Measurements from ENCODE around the gene SCYGR1. TPM values are rescaled to one million over a fixed set of nuclear protein-coding genes. Genes with fewer than 3 reads are reported as not detected.

The SCYGR1 gene
- total RNA-seq, 4 donors from 2014 or later: not detected

DNA sequence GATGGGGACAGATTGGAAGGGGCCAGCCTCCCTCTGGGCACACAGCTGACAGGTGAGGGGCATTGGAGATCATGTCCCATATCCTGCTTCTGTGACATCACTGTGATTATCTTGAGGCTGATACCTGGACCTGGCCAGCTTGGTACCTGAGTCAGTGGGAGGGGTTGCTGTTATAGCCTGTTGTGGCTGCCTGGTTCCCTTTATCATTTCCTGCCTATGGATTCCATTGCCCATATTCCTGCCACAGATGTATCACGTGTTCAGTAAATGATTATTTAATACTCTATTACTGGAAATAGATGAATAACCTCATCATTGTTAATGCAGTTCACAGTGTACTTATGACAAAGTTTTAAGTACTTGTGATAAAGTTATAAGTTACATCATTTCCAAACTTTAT, 7.8 kb upstream of the SCYGR1 start:
- intact Hi-C loops (cut with DNase I): no loop called here
- Histone ChIP-seq H3K27me3 (no peaks in the 10 kb centered on the region), H3K27ac (replicated peaks in 1 of 4) (no peak overlapping the region), H3K4me1 (no peaks in the 10 kb centered on the region), H3K36me3 (no peaks in the 10 kb centered on the region), H3K4me3 (no peak overlapping the region), H3K9me3 (no peaks in the 10 kb centered on the region)
- no peak for DNase-seq (ENCODE audit: extremely low spot score)
- no peak for TF ChIP-seq EP300 (IDR thresholded peaks at IDR 0.05)
- no peak for TF ChIP-seq POLR2A (IDR thresholded peaks at IDR 0.05; ENCODE audit: low read depth)
- TF ChIP-seq POLR2AphosphoS5 (IDR thresholded peaks at IDR 0.05): no peak
- TF ChIP-seq, protein P1, sequence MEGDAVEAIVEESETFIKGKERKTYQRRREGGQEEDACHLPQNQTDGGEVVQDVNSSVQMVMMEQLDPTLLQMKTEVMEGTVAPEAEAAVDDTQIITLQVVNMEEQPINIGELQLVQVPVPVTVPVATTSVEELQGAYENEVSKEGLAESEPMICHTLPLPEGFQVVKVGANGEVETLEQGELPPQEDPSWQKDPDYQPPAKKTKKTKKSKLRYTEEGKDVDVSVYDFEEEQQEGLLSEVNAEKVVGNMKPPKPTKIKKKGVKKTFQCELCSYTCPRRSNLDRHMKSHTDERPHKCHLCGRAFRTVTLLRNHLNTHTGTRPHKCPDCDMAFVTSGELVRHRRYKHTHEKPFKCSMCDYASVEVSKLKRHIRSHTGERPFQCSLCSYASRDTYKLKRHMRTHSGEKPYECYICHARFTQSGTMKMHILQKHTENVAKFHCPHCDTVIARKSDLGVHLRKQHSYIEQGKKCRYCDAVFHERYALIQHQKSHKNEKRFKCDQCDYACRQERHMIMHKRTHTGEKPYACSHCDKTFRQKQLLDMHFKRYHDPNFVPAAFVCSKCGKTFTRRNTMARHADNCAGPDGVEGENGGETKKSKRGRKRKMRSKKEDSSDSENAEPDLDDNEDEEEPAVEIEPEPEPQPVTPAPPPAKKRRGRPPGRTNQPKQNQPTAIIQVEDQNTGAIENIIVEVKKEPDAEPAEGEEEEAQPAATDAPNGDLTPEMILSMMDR (IDR thresholded peaks at IDR 0.05): no peak
- 57% methylated on average over 1 of the region's 1 CpG for WGBS

DNA sequence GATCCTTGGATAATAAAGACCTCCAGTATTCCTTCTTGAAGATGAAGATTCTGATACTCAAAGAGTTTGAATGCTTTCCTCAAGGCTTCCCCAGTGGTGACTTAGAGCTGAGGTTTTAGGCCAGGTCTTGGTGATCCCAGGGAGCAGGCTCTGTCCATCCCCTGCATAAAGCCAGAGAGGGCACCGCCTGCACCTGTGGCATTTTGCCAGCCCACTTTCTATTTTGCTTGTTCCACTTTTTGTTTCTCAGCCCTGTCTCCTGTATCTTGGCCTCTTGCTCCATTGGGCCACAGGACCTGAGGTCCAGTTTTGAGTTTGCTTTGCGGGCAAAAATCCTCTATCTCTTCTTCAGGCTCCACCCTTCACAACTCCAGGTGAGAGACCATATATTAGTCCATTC, 6.7 kb upstream of the SCYGR1 start:
- intact Hi-C loops (cut with DNase I): no loop called here
- DNase-seq (ENCODE audit: extremely low spot score): no peak
- Histone ChIP-seq H3K4me1 (no peaks in the 10 kb centered on the region), H3K27me3 (no peaks in the 10 kb centered on the region), H3K36me3 (no peaks in the 10 kb centered on the region), H3K9me3 (no peaks in the 10 kb centered on the region), H3K4me3 (no peak overlapping the region), H3K27ac (replicated peaks in 1 of 4) (no peak overlapping the region)
- 100% methylated on average over 2 of the region's 2 CpGs for WGBS
- TF ChIP-seq POLR2A (IDR thresholded peaks at IDR 0.05; ENCODE audit: low read depth): no peak
- TF ChIP-seq, protein P1 (IDR thresholded peaks at IDR 0.05): no peak
- TF ChIP-seq POLR2AphosphoS5 (IDR thresholded peaks at IDR 0.05): no peak

DNA sequence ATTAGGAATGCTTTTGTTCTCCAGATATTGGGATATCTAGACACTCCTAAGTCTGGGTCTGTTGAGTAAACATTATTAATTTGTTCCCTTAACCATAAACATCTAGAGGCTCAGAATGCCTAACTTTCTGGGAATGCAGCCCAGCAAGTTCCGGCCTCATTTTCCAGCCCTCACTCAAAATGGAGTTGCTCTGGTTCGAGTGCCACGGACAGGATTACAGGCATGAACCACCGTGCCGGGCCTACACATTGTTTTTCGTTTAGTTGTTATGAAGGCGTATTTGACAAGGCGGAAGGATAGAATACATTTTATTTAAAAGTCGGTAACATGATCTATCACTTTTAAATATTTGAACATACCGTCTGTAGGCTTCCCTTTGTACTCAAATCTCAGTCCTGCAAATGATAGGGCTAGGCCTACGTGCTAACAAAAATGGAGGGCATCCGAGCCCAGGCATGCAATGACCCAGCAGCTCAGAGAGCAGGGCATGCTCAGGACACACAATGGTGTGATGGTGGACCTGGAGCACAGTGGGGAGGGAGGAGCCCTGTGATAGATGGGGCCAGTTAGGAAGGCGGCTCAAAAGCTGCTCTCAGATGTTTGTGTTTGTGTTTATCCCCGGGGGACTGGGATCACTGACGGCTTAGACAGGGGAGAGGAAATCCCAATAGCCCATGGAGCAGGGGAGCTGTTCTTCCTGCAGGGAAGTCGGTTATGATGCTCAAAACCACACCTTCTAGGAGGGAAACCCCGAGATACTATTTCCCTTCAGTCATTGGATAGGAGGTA, 2.9 kb upstream of the SCYGR1 start:
- intact Hi-C loops (cut with DNase I): no loop called here
- WGBS: 81% methylated on average over 17 of the region's 17 CpGs
- H3K4me1 ChIP-seq: no peaks in the 10 kb centered on the region

DNA sequence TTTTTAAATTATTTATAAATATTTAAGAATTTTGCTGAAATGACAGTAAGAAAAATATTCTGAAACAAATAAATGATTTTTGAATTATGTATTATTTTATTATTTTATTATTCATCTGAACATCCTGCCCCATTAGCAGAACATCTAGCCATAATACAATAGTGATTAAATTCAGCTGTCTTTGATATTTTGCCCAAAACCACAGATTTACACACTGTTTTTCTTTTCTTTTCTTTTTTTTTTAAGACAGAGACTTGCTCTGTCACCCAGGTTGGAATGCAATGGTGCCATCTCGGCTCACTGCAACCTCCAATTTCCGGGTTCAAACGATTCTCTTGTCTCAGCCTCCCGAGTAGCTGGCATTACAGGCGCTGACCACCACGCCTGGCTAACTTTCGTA, 1.9 kb upstream of the SCYGR1 start:
- Histone ChIP-seq H3K27me3 (no peaks in the 10 kb centered on the region), H3K27ac (replicated peaks in 1 of 4) (no peak overlapping the region), H3K9me3 (peaks cover 0 to 7% (median 0%) of the 10 kb centered on the region in 4 donors), H3K36me3 (no peaks in the 10 kb centered on the region), H3K4me3 (no peak overlapping the region), H3K4me1 (no peaks in the 10 kb centered on the region)
- no peak for TF ChIP-seq POLR2A (IDR thresholded peaks at IDR 0.05; ENCODE audit: low read depth)
- TF ChIP-seq, protein P1 (IDR thresholded peaks at IDR 0.05): no peak
- no peak for TF ChIP-seq POLR2AphosphoS5 (IDR thresholded peaks at IDR 0.05)
- no peak for TF ChIP-seq EP300 (IDR thresholded peaks at IDR 0.05)
- intact Hi-C loops (cut with DNase I): no loop called here
- 95% methylated on average over 7 of the region's 7 CpGs for WGBS
- DNase-seq (ENCODE audit: extremely low spot score): no peak

More for the DNA sequence above, 2.9 kb upstream of the SCYGR1 start:
- no peak for TF ChIP-seq EP300 (IDR thresholded peaks at IDR 0.05)
- TF ChIP-seq POLR2A (IDR thresholded peaks at IDR 0.05; ENCODE audit: low read depth): no peak
- TF ChIP-seq POLR2AphosphoS5 (IDR thresholded peaks at IDR 0.05): no peak
- TF ChIP-seq, protein P1 (IDR thresholded peaks at IDR 0.05): no peak
- H3K27ac ChIP-seq (replicated peaks in 1 of 4): no peak overlapping the region
- DNase-seq (ENCODE audit: extremely low spot score): no peak
- H3K36me3 ChIP-seq: no peaks in the 10 kb centered on the region
- H3K9me3 ChIP-seq: peaks cover 0 to 7% (median 0%) of the 10 kb centered on the region in 4 donors
- H3K4me3 ChIP-seq: no peak overlapping the region
- H3K27me3 ChIP-seq: no peaks in the 10 kb centered on the region

All from esophagus muscularis mucosa (tissue), 4 donors.